A673 (cell line): Measurements from ENCODE around the gene P2RX6.

ENCODE experiments used
- CTCF ChIP-seq: fragments of 300-800, 200-600 bp; sonication (generic); conservative IDR thresholded peaks from 2 replicates; pipeline ENCODE4 v1.5.1; 2017; ENCODE audit warnings: low read depth, mild to moderate bottlenecking, antibody characterized with exemption, low read length, moderate library complexity, mixed read lengths
- EZH2 ChIP-seq: fragments of 200-600 bp; sonication (generic); IDR thresholded peaks from 2 replicates; pipeline ENCODE4 v1.6.1; 2017; ENCODE audit warnings: borderline replicate concordance, low read depth, mild to moderate bottlenecking, mixed read lengths, antibody characterized with exemption, low read length; ENCODE audit not compliant: poor library complexity, severe bottlenecking

GRCh38 chr22:21043860-21044535, 29.0 kb downstream of the P2RX6 start:
- TF ChIP-seq EZH2 (no peak), CTCF (no peak)
